Ishikawa (cell line): Measurements from ENCODE around the gene BIRC6.

Source experiments
- CREB1 ChIP-seq: IDR thresholded peaks from 2 replicates; pipeline ENCODE4 v1.6.1; 2012; ENCODE audit warnings: low read depth
- EGR1 ChIP-seq: IDR thresholded peaks from 2 replicates; pipeline ENCODE4 v1.6.1; 2012
- EP300 ChIP-seq: IDR thresholded peaks from 2 replicates; pipeline ENCODE4 v1.6.1; 2012; ENCODE audit warnings: borderline replicate concordance
- FOXM1 ChIP-seq: IDR thresholded peaks from 2 replicates; pipeline ENCODE4 v1.6.1; 2012; ENCODE audit warnings: low read depth, borderline replicate concordance
- MAX ChIP-seq: IDR thresholded peaks from 2 replicates; pipeline ENCODE4 v1.6.1; 2012
- NFIC ChIP-seq: IDR thresholded peaks from 2 replicates; pipeline ENCODE4 v1.6.1; 2012
- RAD21 ChIP-seq: IDR thresholded peaks from 2 replicates; pipeline ENCODE4 v1.6.1; 2012; ENCODE audit warnings: low read depth
- REST ChIP-seq: IDR thresholded peaks from 2 replicates; pipeline ENCODE4 v1.6.1; 2012; ENCODE audit warnings: low read depth, mild to moderate bottlenecking
- TAF1 ChIP-seq: IDR thresholded peaks from 2 replicates; pipeline ENCODE4 v1.6.1; 2012; ENCODE audit warnings: low read depth, mild to moderate bottlenecking
- TCF12 ChIP-seq: IDR thresholded peaks from 2 replicates; pipeline ENCODE4 v1.6.1; 2012; ENCODE audit warnings: low read depth
- TEAD4 ChIP-seq: IDR thresholded peaks from 2 replicates; pipeline ENCODE4 v1.6.1; 2012
- YY1 ChIP-seq: IDR thresholded peaks from 2 replicates; pipeline ENCODE4 v1.6.1; 2012; ENCODE audit warnings: low read depth
- ZBTB7A ChIP-seq: IDR thresholded peaks from 2 replicates; pipeline ENCODE4 v1.6.1; 2012; ENCODE audit warnings: low read depth

GRCh38 chr2:32417659-32418058 is 60.8 kb downstream of the BIRC6 start:
- TF ChIP-seq ZBTB7A, result no peak
- no peak for TF ChIP-seq RAD21
- no peak for TF ChIP-seq EP300
- TF ChIP-seq YY1, result no peak
- no peak for TF ChIP-seq MAX
- TF ChIP-seq REST, result no peak
- TF ChIP-seq TAF1, result no peak
- no peak for TF ChIP-seq NFIC
- no peak for TF ChIP-seq TEAD4
- TF ChIP-seq FOXM1, result no peak
- TF ChIP-seq CREB1, result no peak
- no peak for TF ChIP-seq EGR1
- TF ChIP-seq TCF12, result no peak
